Naive B cell (primary cell): ENCODE results near the gene HIF3A. TPM values are rescaled to one million over a fixed set of nuclear protein-coding genes. Genes with fewer than 3 reads are reported as not detected.

Experiments used
- ATAC-seq, 2 donors: fragments of 150-1000 bp; cut with Tn5 transposase; 2 replicates each; pipeline ENCODE4 v1.10.0; 2021; ENCODE audit warnings: low read depth in 2 of 2, mild to moderate bottlenecking in 2 of 2, moderate library complexity in 2 of 2
- DNase-seq: peaks from one replicate; pipeline ENCODE4 v3.0.0; 2022
- H3K27ac Mint-ChIP-seq, 6 donors: one replicate each; pipeline ENCODE4 v1.8.0; 2020 to 2022; ENCODE audit warnings: mild to moderate bottlenecking in 6 of 6, mixed read lengths in 6 of 6, moderate library complexity in 5 of 6, inconsistent platforms in 2 of 6
- H3K27me3 Mint-ChIP-seq, 3 donors: one replicate each; pipeline ENCODE4 v1.8.0; 2021 to 2022; ENCODE audit warnings: mixed read lengths in 3 of 3, mild to moderate bottlenecking in 1 of 3
- H3K36me3 Mint-ChIP-seq, 2 donors: one replicate each; pipeline ENCODE4 v1.8.0; 2020 to 2022; ENCODE audit warnings: mixed read lengths in 2 of 2, inconsistent platforms in 1 of 2, mild to moderate bottlenecking in 1 of 2
- H3K4me1 Mint-ChIP-seq, 3 donors: one replicate each; pipeline ENCODE4 v1.8.0; 2020 to 2022; ENCODE audit warnings: mixed read lengths in 3 of 3, inconsistent platforms in 1 of 3, mild to moderate bottlenecking in 1 of 3, moderate library complexity in 1 of 3
- H3K4me3 Mint-ChIP-seq, 8 donors: one replicate each; pipeline ENCODE4 v1.8.0; 2020 to 2022; ENCODE audit warnings: mild to moderate bottlenecking in 8 of 8, mixed read lengths in 8 of 8, moderate library complexity in 8 of 8, inconsistent platforms in 2 of 8
- H3K9me3 Mint-ChIP-seq, 7 donors: one replicate each; pipeline ENCODE4 v1.8.0; 2020 to 2022; ENCODE audit warnings: mixed read lengths in 7 of 7, mild to moderate bottlenecking in 5 of 7, inconsistent platforms in 2 of 7, moderate library complexity in 1 of 7
- polyA plus RNA-seq, 6 donors: library from polyadenylated mRNA; unstranded; fragments of 300-500 nt; fragmentation: Illumina TruSeq; gene quantifications; one replicate each; pipeline ENCODE4 v1.2.3, GENCODE V29; 2021; ENCODE audit warnings: low read depth in 6 of 6

The HIF3A gene
- polyA plus RNA-seq, 6 donors from 2014 or later: not detected

- H3K27ac Mint-ChIP-seq: peak overlapping the region in 5 of 6 donors; percentile 65 to 95 (median 87)
- peaks cover 47 to 62% (median 54%) of the 10 kb centered on the region in 3 donors for H3K4me1 Mint-ChIP-seq
- peaks cover 12 to 29% (median 27%) of the 10 kb centered on the region in 3 donors for H3K27me3 Mint-ChIP-seq
- peak overlapping the region; percentile 79 to 98 (median 96) for H3K4me3 Mint-ChIP-seq
- no peaks in the 10 kb centered on the region for H3K9me3 Mint-ChIP-seq
- ATAC-seq (no peak), DNase-seq (no peak)
- no peaks in the 10 kb centered on the region for H3K36me3 Mint-ChIP-seq
Measured at GRCh38 chr19:46347572-46347883, 50.7 kb downstream of the HIF3A start.

DNA sequence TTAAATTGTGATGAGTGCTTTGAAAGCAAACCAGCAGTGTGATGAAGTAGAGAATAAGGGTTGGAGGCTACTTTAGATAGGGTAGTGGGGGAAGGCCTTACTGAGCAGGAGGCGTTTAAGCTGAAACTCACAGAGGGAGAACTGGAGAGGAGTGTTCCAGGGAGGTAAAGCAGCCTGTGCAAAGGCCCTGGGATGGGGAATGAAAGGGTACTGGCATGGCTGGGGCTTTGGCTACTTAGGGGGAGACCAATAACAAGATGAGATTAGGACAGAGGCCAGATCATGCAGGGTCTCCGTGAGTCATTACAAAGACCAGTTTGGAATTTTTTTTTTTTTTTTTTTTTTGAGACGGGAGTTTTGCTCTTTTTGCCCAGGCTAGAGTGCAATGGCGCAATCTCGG is 51.1 kb downstream of the HIF3A start:
- peaks cover 47 to 64% (median 54%) of the 10 kb centered on the region in 3 donors for H3K4me1 Mint-ChIP-seq
- peak overlapping the region in 4 of 6 donors; percentile 42 to 90 (median 86) for H3K27ac Mint-ChIP-seq
- no peaks in the 10 kb centered on the region for H3K36me3 Mint-ChIP-seq
- DNase-seq: no peak
- peak overlapping the region; percentile 79 to 98 (median 96) for H3K4me3 Mint-ChIP-seq
- ATAC-seq: no peak
- no peaks in the 10 kb centered on the region for H3K9me3 Mint-ChIP-seq
- peaks cover 12 to 25% (median 23%) of the 10 kb centered on the region in 3 donors for H3K27me3 Mint-ChIP-seq

GRCh38 chr19:46349311-46349993 is 52.6 kb downstream of the HIF3A start:
- ATAC-seq: no peak
- peaks cover 6 to 10% (median 8%) of the 10 kb centered on the region in 3 donors for H3K27me3 Mint-ChIP-seq
- H3K4me1 Mint-ChIP-seq: peaks cover 50 to 66% (median 54%) of the 10 kb centered on the region in 3 donors
- no peak for DNase-seq
- H3K36me3 Mint-ChIP-seq: no peaks in the 10 kb centered on the region
- peak overlapping the region; percentile 46 to 95 (median 84) for H3K27ac Mint-ChIP-seq
- no peaks in the 10 kb centered on the region for H3K9me3 Mint-ChIP-seq
- H3K4me3 Mint-ChIP-seq: peak overlapping the region; percentile 64 to 97 (median 89)

- H3K27me3 Mint-ChIP-seq: peaks cover 5 to 6% (median 6%) of the 10 kb centered on the region in 3 donors
- DNase-seq (no peak), ATAC-seq (no peak)
- H3K27ac Mint-ChIP-seq: peak overlapping the region; percentile 51 to 94 (median 86)
- H3K4me1 Mint-ChIP-seq: peaks cover 50 to 66% (median 55%) of the 10 kb centered on the region in 3 donors
- H3K4me3 Mint-ChIP-seq: peak overlapping the region; percentile 35 to 97 (median 86)
- no peaks in the 10 kb centered on the region for H3K9me3 Mint-ChIP-seq
- no peaks in the 10 kb centered on the region for H3K36me3 Mint-ChIP-seq
Measured at GRCh38 chr19:46350029-46350757, 53.4 kb downstream of the HIF3A start.

GRCh38 chr19:46350758-46351159 is 53.9 kb downstream of the HIF3A start:
- peak overlapping the region; percentile 35 to 97 (median 84) for H3K4me3 Mint-ChIP-seq
- no peaks in the 10 kb centered on the region for H3K9me3 Mint-ChIP-seq
- peak; percentile 44 to 47 for ATAC-seq
- H3K36me3 Mint-ChIP-seq: no peaks in the 10 kb centered on the region
- peaks cover 48 to 66% (median 61%) of the 10 kb centered on the region in 3 donors for H3K4me1 Mint-ChIP-seq
- DNase-seq: no peak
- peak overlapping the region; percentile 44 to 94 (median 86) for H3K27ac Mint-ChIP-seq
- H3K27me3 Mint-ChIP-seq: peaks cover 0 to under 1% (median under 1%) of the 10 kb centered on the region in 3 donors

- ATAC-seq (no peak), DNase-seq (no peak)
- H3K4me1 Mint-ChIP-seq: peaks cover 49 to 66% (median 59%) of the 10 kb centered on the region in 3 donors
- no peaks in the 10 kb centered on the region for H3K36me3 Mint-ChIP-seq
- H3K4me3 Mint-ChIP-seq: peak overlapping the region in 7 of 8 donors; percentile 55 to 97 (median 88)
- H3K9me3 Mint-ChIP-seq: no peaks in the 10 kb centered on the region
- no peaks in the 10 kb centered on the region for H3K27me3 Mint-ChIP-seq
- H3K27ac Mint-ChIP-seq: peak overlapping the region; percentile 61 to 93 (median 86)
Measured at GRCh38 chr19:46351241-46352041, 54.6 kb downstream of the HIF3A start.

DNA sequence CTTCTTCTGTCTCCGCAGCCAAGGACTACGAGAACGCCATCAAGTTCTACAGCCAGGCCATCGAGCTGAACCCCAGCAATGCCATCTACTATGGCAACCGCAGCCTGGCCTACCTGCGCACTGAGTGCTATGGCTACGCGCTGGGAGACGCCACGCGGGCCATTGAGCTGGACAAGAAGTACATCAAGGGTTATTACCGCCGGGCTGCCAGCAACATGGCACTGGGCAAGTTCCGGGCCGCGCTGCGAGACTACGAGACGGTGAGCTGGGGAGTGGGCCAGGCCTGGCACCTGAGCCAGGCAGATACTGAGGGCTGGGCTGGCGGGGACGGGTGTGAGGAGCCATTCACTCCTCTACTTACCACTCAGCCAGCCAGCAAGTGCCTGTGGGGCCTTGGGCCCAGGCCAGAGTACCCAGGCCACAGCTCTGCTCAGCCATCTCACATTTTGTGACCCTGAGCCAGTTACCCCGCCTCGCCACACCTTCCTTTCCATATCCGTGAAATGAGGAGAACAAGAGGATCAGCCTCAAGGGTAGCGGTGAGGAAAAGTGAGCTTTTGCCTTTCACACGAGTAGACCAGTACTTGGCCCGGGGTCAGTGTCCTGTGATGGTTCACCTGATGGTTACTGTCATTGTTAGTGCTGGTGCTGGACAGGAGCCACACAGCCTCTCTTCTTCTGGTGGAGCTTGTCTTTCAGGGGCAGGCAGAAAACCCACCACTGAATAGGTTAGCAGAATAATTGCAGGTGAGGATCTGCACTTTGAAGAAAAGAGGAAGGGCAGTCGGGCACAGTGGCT is 57.1 kb downstream of the HIF3A start:
- Mint-ChIP-seq H3K36me3 (no peaks in the 10 kb centered on the region), H3K4me1 (peaks cover 32 to 54% (median 38%) of the 10 kb centered on the region in 3 donors), H3K9me3 (no peaks in the 10 kb centered on the region), H3K27me3 (no peaks in the 10 kb centered on the region), H3K4me3 (no peak overlapping the region), H3K27ac (peak overlapping the region in 1 of 6 donors; percentile 38)
- DNase-seq (no peak), ATAC-seq (no peak)

DNA sequence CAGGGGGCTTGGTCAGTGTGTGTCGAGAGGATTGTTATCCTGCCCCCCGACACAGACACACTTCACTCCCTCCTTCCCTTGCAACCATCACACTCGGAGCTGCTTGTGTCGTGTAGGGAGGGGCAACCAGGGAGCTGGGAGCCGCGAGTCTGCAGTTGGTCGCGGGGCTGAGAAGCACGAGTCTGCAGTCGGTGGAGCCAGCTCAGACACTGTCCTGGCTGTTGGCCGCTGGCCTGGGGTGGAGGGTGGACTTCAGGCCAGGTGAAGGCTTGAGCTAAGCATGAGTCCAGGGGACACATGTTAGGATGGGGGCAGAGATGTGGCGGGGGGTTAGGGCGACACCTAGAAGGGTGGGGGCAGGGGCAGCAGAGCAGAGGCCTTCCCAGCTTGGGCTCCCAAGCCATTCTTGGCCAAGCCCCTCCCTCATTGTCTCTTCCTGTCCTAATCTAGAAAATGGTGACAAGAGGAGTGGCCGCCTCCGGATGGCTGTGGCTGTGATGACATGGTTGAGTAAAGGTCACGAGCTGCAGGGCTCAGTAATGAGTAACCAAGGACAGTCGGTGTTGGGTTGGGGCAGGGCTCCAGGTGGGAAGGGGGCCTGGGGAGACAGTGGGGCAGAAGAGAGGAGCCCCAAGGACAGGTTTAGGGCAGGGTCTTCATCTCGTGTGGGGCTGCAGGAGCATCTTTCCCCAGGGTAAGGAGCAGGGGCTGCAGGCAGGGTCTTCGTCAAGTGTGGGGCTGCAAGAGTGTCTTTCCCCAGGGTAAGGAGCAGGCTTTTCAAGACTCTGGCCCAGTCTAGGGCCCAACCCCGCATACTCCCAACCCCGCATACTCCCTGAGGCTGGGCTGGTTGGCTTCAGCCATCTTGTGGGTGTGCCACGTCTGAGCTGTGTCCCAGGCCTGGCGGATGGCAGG is 58.6 kb downstream of the HIF3A start:
- no peaks in the 10 kb centered on the region for H3K27me3 Mint-ChIP-seq
- no peaks in the 10 kb centered on the region for H3K36me3 Mint-ChIP-seq
- H3K4me1 Mint-ChIP-seq: peaks cover 17 to 39% (median 23%) of the 10 kb centered on the region in 3 donors
- no peak for ATAC-seq
- no peaks in the 10 kb centered on the region for H3K9me3 Mint-ChIP-seq
- no peak for DNase-seq
- H3K4me3 Mint-ChIP-seq: no peak overlapping the region
- H3K27ac Mint-ChIP-seq: peak overlapping the region in 2 of 6 donors; percentile 59 to 75

DNA sequence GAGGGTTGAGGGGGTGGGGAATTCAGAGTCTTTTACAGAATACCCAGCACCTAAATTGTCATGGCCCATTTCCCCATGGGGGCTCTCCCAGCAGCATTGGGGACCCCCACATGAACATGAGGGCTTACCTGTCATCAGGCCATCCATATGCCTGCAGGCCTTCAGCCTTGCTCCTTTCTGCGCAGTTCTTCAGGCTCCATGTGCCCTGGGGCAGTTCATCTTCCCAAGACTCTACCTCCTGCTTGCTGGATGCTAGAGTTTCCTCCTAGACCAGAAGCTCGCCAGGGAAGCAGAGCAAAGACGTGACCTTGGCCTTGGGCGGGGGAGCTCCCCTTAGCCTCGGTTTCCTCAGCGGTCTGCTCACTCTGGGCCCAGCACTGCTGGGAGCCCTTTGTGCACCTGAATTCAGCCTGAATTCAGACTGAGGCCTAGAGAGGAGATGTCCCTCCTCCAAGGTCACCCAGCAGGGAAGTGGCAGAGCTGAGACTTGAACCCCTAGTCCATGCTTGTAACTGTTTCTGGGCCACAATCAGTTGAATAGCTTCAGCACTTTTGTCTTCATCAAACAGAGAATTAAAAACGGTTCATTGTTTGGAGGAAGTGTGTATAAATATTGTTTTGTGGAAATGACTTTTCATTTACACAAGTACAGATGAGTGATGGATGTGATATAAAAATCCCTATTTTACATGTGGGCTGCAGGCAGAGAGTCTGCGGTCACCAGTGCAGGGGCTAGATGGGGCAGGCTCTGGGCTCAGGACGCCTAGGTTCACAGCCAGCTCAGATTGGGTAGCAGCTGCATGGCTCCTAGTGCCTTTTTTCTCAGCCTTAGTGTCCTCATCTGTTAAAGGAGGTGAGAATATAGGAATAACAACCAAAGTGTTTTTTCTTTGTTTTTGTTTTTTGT is 59.6 kb downstream of the HIF3A start:
- Mint-ChIP-seq H3K27ac (peak overlapping the region in 2 of 6 donors; percentile 30 to 50), H3K4me3 (no peak overlapping the region), H3K9me3 (no peaks in the 10 kb centered on the region), H3K36me3 (no peaks in the 10 kb centered on the region), H3K27me3 (no peaks in the 10 kb centered on the region), H3K4me1 (peaks cover 12 to 30% (median 14%) of the 10 kb centered on the region in 3 donors)
- DNase-seq (no peak), ATAC-seq (no peak)

- Mint-ChIP-seq H3K27ac (peak overlapping the region in 1 of 6 donors; percentile 69), H3K4me1 (peaks cover 6 to 27% (median 10%) of the 10 kb centered on the region in 3 donors), H3K4me3 (no peak overlapping the region), H3K27me3 (no peaks in the 10 kb centered on the region), H3K36me3 (no peaks in the 10 kb centered on the region), H3K9me3 (no peaks in the 10 kb centered on the region)
- ATAC-seq (no peak), DNase-seq (no peak)
Measured at GRCh38 chr19:46357846-46358583, 61.2 kb downstream of the HIF3A start.

- no peaks in the 10 kb centered on the region for H3K27me3 Mint-ChIP-seq
- H3K36me3 Mint-ChIP-seq: peaks cover 8 to 10% of the 10 kb centered on the region in 2 donors
- H3K4me3 Mint-ChIP-seq: no peak overlapping the region
- no peak for ATAC-seq
- H3K4me1 Mint-ChIP-seq: peaks cover 9 to 14% (median 11%) of the 10 kb centered on the region in 3 donors
- H3K27ac Mint-ChIP-seq: no peak overlapping the region
- H3K9me3 Mint-ChIP-seq: no peaks in the 10 kb centered on the region
- DNase-seq: no peak
Measured at GRCh38 chr19:46361915-46362314, 65.1 kb downstream of the HIF3A start.
